Activated naive CD8-positive, alpha-beta T cell treated with anti-CD3 and anti-CD28 coated beads, Interleukin-2, amount 50 U/mL, for 24 hours (primary cell): ENCODE results near the gene SLC25A21.

ENCODE experiments used
- ATAC-seq: fragments of 150-1000 bp; cut with Tn5 transposase; one replicate; pipeline ENCODE4 v1.10.0; 2021
- DNase-seq: peaks from one replicate; pipeline ENCODE4 v3.0.0; 2021
- H3K27ac Mint-ChIP-seq: one replicate; pipeline ENCODE4 v1.8.0; 2021; ENCODE audit warnings: mild to moderate bottlenecking, mixed read lengths
- H3K27me3 Mint-ChIP-seq: one replicate; pipeline ENCODE4 v1.8.0; 2021; ENCODE audit warnings: mixed read lengths
- H3K36me3 Mint-ChIP-seq: one replicate; pipeline ENCODE4 v1.8.0; 2021; ENCODE audit warnings: low read depth, mixed read lengths
- H3K4me1 Mint-ChIP-seq: one replicate; pipeline ENCODE4 v1.8.0; 2021; ENCODE audit warnings: mixed read lengths
- H3K4me3 Mint-ChIP-seq: one replicate; pipeline ENCODE4 v1.8.0; 2021; ENCODE audit warnings: mild to moderate bottlenecking, moderate library complexity, mixed read lengths
- H3K9me3 Mint-ChIP-seq: one replicate; pipeline ENCODE4 v1.8.0; 2021; ENCODE audit warnings: mixed read lengths

The SLC25A21 gene

GRCh38 chr14:36741858-36742257 is 430.5 kb downstream of the SLC25A21 start:
- Mint-ChIP-seq H3K27me3 (no peaks in the 10 kb centered on the region), H3K36me3 (no peaks in the 10 kb centered on the region), H3K27ac (no peak overlapping the region), H3K4me1 (no peaks in the 10 kb centered on the region), H3K9me3 (peaks cover 13% of the 10 kb centered on the region), H3K4me3 (no peak overlapping the region)
- ATAC-seq, result no peak
- no peak for DNase-seq

- Mint-ChIP-seq H3K9me3 (peaks cover under 1% of the 10 kb centered on the region), H3K27ac (no peak overlapping the region), H3K36me3 (no peaks in the 10 kb centered on the region), H3K27me3 (peaks cover 2% of the 10 kb centered on the region), H3K4me3 (no peak overlapping the region), H3K4me1 (no peaks in the 10 kb centered on the region)
- ATAC-seq, result no peak
- DNase-seq, result no peak
Observed at GRCh38 chr14:36738269-36738668, 434.1 kb downstream of the SLC25A21 start.

GRCh38 chr14:36726128-36726527 is 446.3 kb downstream of the SLC25A21 start:
- H3K9me3 Mint-ChIP-seq, result no peaks in the 10 kb centered on the region

GRCh38 chr14:36724162-36724561 is 448.2 kb downstream of the SLC25A21 start:
- H3K27me3 Mint-ChIP-seq, result no peaks in the 10 kb centered on the region
- H3K4me3 Mint-ChIP-seq, result no peak overlapping the region
- H3K36me3 Mint-ChIP-seq, result no peaks in the 10 kb centered on the region
- H3K9me3 Mint-ChIP-seq, result no peaks in the 10 kb centered on the region
- no peaks in the 10 kb centered on the region for H3K4me1 Mint-ChIP-seq
- H3K27ac Mint-ChIP-seq, result no peak overlapping the region
- DNase-seq (no peak), ATAC-seq (no peak)

More at GRCh38 chr14:36726128-36726527, 446.3 kb downstream of the SLC25A21 start:
- ATAC-seq, result no peak
- Mint-ChIP-seq H3K27me3 (no peaks in the 10 kb centered on the region), H3K4me1 (no peaks in the 10 kb centered on the region), H3K27ac (no peak overlapping the region), H3K36me3 (no peaks in the 10 kb centered on the region), H3K4me3 (no peak overlapping the region)
- no peak for DNase-seq

- H3K27ac Mint-ChIP-seq, result no peak overlapping the region
- H3K27me3 Mint-ChIP-seq, result no peaks in the 10 kb centered on the region
- DNase-seq, result no peak
- H3K4me1 Mint-ChIP-seq, result no peaks in the 10 kb centered on the region
- no peaks in the 10 kb centered on the region for H3K36me3 Mint-ChIP-seq
- H3K9me3 Mint-ChIP-seq, result no peaks in the 10 kb centered on the region
- H3K4me3 Mint-ChIP-seq, result no peak overlapping the region
- ATAC-seq, result no peak
Observed at GRCh38 chr14:36723530-36723929, 448.9 kb downstream of the SLC25A21 start.

DNA sequence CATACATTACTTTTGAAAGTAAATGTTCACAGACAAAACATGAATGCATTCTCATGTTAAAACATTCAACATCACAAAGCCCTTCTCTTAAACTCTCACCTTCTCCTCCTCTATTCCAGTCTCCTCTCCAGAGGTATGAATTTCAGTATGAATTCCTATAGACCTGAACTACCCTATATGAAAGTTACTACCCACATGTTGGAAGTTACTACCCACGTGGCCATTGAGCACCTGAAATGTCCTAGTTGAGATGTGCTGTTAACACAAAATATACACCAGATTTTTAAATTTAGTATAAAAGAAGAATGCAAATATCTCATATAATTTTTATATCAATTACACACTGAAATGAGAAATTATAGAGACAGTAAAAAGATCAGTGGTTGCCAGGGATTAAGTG is 450.5 kb downstream of the SLC25A21 start:
- H3K27ac Mint-ChIP-seq, result no peak overlapping the region
- no peak for ATAC-seq
- no peaks in the 10 kb centered on the region for H3K4me1 Mint-ChIP-seq
- H3K4me3 Mint-ChIP-seq, result no peak overlapping the region
- no peak for DNase-seq
- no peaks in the 10 kb centered on the region for H3K27me3 Mint-ChIP-seq
- H3K9me3 Mint-ChIP-seq, result no peaks in the 10 kb centered on the region
- no peaks in the 10 kb centered on the region for H3K36me3 Mint-ChIP-seq

- H3K27ac Mint-ChIP-seq, result no peak overlapping the region
- no peak overlapping the region for H3K4me3 Mint-ChIP-seq
- DNase-seq, result no peak
- no peak for ATAC-seq
- no peaks in the 10 kb centered on the region for H3K36me3 Mint-ChIP-seq
- no peaks in the 10 kb centered on the region for H3K27me3 Mint-ChIP-seq
- H3K9me3 Mint-ChIP-seq, result no peaks in the 10 kb centered on the region
- no peaks in the 10 kb centered on the region for H3K4me1 Mint-ChIP-seq
Observed at GRCh38 chr14:36720657-36721056, 451.7 kb downstream of the SLC25A21 start.

DNA sequence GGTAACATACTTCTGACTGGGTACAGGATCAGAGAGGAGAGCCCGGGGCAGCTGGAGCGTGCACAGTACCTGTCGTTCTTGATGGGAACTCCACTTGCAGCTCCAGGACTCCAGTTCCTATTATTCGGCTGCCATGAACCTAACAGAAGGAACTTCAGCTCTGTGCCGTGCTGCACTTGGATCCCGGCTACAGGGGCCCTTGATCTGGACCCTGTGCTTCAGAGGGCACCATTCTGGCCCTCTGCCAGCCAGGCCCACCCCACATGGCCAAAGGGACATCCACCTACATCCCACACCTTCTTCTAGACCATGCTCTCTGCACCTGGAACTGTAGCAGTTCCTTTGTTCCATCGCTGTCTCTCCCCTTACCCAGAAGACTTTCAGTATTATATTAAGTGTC is 452.6 kb downstream of the SLC25A21 start:
- no peaks in the 10 kb centered on the region for H3K4me1 Mint-ChIP-seq
- no peak overlapping the region for H3K4me3 Mint-ChIP-seq
- no peaks in the 10 kb centered on the region for H3K9me3 Mint-ChIP-seq
- H3K27me3 Mint-ChIP-seq, result no peaks in the 10 kb centered on the region
- H3K36me3 Mint-ChIP-seq, result no peaks in the 10 kb centered on the region
- DNase-seq (no peak), ATAC-seq (no peak)
- H3K27ac Mint-ChIP-seq, result no peak overlapping the region

GRCh38 chr14:36718216-36718615 is 454.2 kb downstream of the SLC25A21 start:
- no peaks in the 10 kb centered on the region for H3K4me1 Mint-ChIP-seq
- ATAC-seq, result no peak
- H3K27ac Mint-ChIP-seq, result no peak overlapping the region
- H3K4me3 Mint-ChIP-seq, result no peak overlapping the region
- no peaks in the 10 kb centered on the region for H3K36me3 Mint-ChIP-seq
- no peak for DNase-seq
- no peaks in the 10 kb centered on the region for H3K9me3 Mint-ChIP-seq
- no peaks in the 10 kb centered on the region for H3K27me3 Mint-ChIP-seq

DNA sequence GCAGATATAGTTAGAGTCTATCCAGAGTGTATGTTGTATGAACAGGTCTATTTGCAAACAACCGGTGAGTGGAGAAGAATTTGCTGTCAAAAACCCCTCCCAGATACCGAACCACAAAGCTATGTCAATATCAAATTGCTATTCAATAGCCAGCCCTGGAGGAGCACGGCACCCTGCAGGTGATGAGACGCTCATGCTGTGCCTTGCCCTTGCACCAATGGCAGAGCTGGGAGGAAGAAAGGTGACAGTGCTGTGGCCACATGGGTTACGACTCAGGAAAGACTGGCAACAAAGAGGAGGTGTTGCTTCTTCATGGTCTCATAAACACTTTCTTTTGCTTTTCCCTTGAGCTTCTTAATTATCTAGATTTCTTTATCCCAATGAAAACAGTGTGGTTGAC is 455.0 kb downstream of the SLC25A21 start:
- ATAC-seq, result no peak
- DNase-seq, result no peak
- Mint-ChIP-seq H3K9me3 (no peaks in the 10 kb centered on the region), H3K27ac (no peak overlapping the region), H3K4me1 (no peaks in the 10 kb centered on the region), H3K27me3 (no peaks in the 10 kb centered on the region), H3K36me3 (no peaks in the 10 kb centered on the region), H3K4me3 (no peak overlapping the region)

DNA sequence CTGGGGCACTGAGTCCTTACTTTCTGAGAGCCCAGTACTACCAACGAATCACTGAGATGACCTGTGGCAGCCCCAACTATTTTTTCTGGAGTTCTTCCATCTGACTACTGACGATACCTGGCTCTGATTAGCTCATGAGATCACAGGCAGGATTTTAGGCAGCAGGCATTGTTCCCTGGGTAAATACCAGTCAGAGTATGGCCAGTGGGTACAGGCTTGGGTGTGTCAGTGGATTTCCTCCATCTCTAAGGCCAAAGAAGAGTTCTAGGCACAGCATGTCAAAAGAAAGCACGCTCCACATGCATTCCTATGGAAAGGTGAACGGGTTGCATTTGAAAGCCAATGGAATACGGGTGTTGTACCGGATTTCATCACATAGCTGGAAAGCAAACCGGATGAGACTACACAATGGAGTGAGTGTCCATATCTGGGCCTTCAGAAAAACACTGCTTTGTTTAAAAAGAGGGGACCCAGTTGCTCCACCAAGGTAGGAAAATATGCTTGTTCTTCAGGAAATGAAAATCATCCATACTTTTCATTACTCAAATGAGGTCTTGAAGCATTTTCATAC is 455.7 kb downstream of the SLC25A21 start:
- DNase-seq (no peak), ATAC-seq (no peak)
- Mint-ChIP-seq H3K9me3 (no peaks in the 10 kb centered on the region), H3K4me1 (no peaks in the 10 kb centered on the region), H3K4me3 (no peak overlapping the region), H3K27me3 (no peaks in the 10 kb centered on the region), H3K27ac (no peak overlapping the region), H3K36me3 (no peaks in the 10 kb centered on the region)

DNA sequence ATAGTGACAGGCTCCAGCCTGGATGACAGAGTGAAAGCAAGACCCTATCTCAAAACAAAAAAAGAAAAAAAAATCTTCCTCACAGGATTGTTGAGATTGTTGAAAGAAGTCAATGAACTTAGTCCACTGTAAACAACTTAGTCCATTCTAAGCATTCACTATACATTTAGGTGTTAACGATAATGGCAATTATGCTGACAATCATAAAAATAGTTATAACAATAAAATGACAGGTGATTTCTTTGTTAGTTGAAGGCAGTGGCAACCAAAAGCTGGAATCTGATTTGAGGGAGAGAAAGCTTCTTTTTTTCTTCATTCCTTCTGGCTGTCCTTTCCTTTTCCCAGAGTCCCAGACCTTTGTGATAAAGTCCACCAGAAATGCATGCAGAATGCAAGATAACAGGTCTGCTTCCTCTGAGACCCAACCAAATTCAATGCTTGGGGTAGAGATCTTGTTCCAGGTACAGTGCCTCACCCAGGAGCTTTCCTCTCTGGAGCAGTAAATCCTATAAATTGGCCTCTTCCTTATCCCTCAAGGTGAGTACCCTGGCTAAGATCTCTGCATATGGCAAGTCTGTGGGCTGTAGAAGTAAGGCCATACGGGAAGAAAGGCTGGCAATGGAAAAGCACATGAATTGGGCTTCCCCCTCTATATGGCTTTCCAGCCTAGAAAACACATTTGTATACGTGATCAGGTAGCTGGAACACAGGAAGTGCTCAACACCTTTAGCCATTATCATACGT is 458.3 kb downstream of the SLC25A21 start:
- no peak overlapping the region for H3K4me3 Mint-ChIP-seq
- H3K4me1 Mint-ChIP-seq, result no peaks in the 10 kb centered on the region
- H3K36me3 Mint-ChIP-seq, result no peaks in the 10 kb centered on the region
- H3K27ac Mint-ChIP-seq, result no peak overlapping the region
- no peaks in the 10 kb centered on the region for H3K9me3 Mint-ChIP-seq
- no peaks in the 10 kb centered on the region for H3K27me3 Mint-ChIP-seq
- no peak for ATAC-seq
- no peak for DNase-seq

DNA sequence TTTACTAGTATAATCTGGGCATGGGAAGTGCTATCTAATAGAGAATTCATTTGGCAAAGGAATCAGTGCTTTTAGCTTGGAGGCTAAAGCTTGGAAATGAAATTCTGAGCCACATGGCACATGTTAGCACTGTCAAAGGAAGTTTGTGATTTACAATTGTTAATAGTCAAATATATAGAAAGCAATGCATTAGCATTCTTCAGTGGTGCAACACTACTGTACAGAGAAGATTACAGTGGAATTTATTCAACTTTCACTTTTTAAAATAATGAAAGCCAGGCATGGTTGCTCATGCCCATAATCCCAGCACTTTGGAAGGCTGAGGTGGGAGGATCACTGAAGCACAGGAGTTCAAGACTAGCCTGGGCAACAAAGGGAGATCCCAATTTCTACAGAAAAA is 464.8 kb downstream of the SLC25A21 start:
- H3K36me3 Mint-ChIP-seq, result no peaks in the 10 kb centered on the region
- no peak overlapping the region for H3K4me3 Mint-ChIP-seq
- no peak overlapping the region for H3K27ac Mint-ChIP-seq
- no peaks in the 10 kb centered on the region for H3K27me3 Mint-ChIP-seq
- peaks cover 5% of the 10 kb centered on the region for H3K9me3 Mint-ChIP-seq
- ATAC-seq (no peak), DNase-seq (no peak)
- no peaks in the 10 kb centered on the region for H3K4me1 Mint-ChIP-seq

- DNase-seq (no peak), ATAC-seq (no peak)
- peaks cover 17% of the 10 kb centered on the region for H3K9me3 Mint-ChIP-seq
- H3K27ac Mint-ChIP-seq, result no peak overlapping the region
- H3K36me3 Mint-ChIP-seq, result no peaks in the 10 kb centered on the region
- H3K4me1 Mint-ChIP-seq, result no peaks in the 10 kb centered on the region
- no peak overlapping the region for H3K4me3 Mint-ChIP-seq
- H3K27me3 Mint-ChIP-seq, result peaks cover 6% of the 10 kb centered on the region
Observed at GRCh38 chr14:36702474-36702873, 469.9 kb downstream of the SLC25A21 start.

DNA sequence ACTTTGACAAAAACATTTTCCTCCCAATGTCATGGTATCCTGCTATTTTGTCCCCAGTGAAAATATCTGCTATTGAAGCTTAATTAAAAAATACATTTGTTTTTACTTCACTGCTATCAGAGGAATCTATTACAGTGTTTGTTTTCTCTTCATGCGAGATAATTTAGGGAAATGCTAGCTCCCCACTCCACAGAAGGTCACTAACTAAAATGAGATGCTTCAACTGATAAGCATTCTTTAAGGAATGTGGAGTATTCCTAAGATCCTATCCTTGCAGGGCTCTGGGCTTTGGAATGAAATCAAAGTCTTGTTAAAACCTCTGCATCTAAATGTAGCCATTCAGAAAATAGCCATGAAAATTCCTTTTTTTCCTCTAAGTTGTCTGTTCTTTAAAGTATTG is 471.3 kb downstream of the SLC25A21 start:
- H3K27me3 Mint-ChIP-seq, result peaks cover 6% of the 10 kb centered on the region
- no peak overlapping the region for H3K27ac Mint-ChIP-seq
- H3K4me3 Mint-ChIP-seq, result no peak overlapping the region
- H3K4me1 Mint-ChIP-seq, result no peaks in the 10 kb centered on the region
- ATAC-seq (no peak), DNase-seq (no peak)
- peaks cover 23% of the 10 kb centered on the region for H3K9me3 Mint-ChIP-seq
- no peaks in the 10 kb centered on the region for H3K36me3 Mint-ChIP-seq
